AG04449 (cell line): ENCODE results near the gene RNF126.
A peak's percentile ranks its signal among the peaks of the same experiment; 100 is the strongest.
"Not testable (repeated sequence)": the region's sequence is repeated elsewhere in the genome, so short reads cannot be mapped to it uniquely, and the experiment has no call there.

Source experiments
- CTCF ChIA-PET: fragments of 350-600 bp; formaldehyde crosslinking; extraction: SDS; loops from one replicate; lab custom pipeline; 2021; ENCODE audit warnings: antibody characterized with exemption; lab: Yijun Ruan, JAX
- POLR2A ChIA-PET: fragments of 400-600, 350-600 bp; formaldehyde crosslinking; extraction: SDS; loops from one replicate; lab custom pipeline; 2020; ENCODE audit warnings: antibody characterized with exemption, inconsistent platforms; lab: Yijun Ruan, JAX
- DNase-seq: peaks from one replicate; pipeline ENCODE4 v3.0.0-alpha.2; 2010; ENCODE audit warnings: low read depth, low spot score
- H3K4me3 ChIP-seq: 2 replicates; pipeline ENCODE4 v1.5.1; 2011; ENCODE audit warnings: low read depth, mild to moderate bottlenecking, control low read depth, low read length
- TF ChIP-seq, protein P1 (sequence below): IDR thresholded peaks from one replicate; pipeline ENCODE4 v1.5.1; 2011; ENCODE audit warnings: mild to moderate bottlenecking, moderate library complexity, low read length, control low read depth, inconsistent platforms; ENCODE audit not compliant: insufficient read depth; ENCODE audit errors: missing control alignments

The RNF126 gene

DNA sequence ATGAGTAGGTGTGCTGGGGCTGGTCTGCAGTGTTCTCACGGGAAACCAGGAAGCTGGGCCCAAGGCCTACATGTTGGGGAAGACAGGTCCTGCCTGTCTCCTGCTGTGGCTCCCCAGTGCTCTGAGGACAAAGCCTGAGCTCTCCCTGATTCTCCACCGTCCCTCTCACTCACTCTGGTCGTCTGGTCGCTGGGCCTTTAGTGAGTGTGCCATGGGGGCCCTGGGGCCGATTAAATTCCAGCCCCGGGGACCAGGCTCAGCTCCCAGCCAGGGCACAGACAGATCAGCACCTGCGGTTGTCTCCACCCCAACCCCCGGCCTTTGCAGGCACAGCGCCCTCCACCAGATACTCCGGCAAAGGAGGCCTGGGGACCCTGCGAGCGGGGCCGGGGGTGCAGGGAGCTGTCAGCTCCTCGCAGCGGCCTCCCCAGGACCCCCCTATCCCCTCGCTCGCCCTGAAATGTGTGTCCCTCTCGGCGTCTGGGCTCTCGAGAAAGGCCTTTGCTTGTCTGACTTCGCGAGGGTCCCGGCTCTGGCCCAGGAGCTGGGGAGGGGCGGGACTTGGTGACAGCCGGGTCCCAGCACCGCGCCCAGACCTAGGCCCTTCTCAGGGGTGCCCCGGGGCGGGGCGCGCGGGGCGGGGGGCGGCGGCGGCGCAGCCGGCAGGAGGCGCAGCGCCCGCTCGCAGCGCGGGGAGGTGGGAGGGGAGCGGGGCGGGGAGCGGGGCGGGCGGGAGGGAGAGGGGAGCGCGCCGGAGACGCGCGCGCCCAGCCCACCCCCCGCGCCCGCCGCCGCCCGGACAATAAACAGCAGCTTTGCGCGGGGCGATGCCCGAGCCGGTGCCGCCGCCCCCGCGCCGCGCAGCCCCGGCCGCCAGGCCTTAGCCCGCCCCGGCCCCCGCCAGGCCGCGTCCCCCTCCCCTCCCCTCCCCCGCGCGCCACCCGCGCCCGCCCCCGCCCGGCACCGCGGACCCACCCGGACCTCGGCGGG lies 45.4 kb upstream of the RNF126 start, which contains the start of gene PALM:
TSS of gene PALM (plus strand) at position 782 of the 990 bp plus-strand sequence. CDS start 212 bp downstream, outside the sequence.
- no peak for DNase-seq
- POLR2A ChIA-PET: no interaction called here
- H3K4me3 ChIP-seq: peak within 1 kb of the TSS; percentile 42
- CTCF ChIA-PET: interaction anchor here (0.9 to 1.7 kb wide), 5 partner anchors 8 to 39 kb away, joined by 3 to 7 read pairs (median 4); no protein-coding TSS in a partner anchor
- TF ChIP-seq, protein P1, sequence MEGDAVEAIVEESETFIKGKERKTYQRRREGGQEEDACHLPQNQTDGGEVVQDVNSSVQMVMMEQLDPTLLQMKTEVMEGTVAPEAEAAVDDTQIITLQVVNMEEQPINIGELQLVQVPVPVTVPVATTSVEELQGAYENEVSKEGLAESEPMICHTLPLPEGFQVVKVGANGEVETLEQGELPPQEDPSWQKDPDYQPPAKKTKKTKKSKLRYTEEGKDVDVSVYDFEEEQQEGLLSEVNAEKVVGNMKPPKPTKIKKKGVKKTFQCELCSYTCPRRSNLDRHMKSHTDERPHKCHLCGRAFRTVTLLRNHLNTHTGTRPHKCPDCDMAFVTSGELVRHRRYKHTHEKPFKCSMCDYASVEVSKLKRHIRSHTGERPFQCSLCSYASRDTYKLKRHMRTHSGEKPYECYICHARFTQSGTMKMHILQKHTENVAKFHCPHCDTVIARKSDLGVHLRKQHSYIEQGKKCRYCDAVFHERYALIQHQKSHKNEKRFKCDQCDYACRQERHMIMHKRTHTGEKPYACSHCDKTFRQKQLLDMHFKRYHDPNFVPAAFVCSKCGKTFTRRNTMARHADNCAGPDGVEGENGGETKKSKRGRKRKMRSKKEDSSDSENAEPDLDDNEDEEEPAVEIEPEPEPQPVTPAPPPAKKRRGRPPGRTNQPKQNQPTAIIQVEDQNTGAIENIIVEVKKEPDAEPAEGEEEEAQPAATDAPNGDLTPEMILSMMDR: no peak

DNA sequence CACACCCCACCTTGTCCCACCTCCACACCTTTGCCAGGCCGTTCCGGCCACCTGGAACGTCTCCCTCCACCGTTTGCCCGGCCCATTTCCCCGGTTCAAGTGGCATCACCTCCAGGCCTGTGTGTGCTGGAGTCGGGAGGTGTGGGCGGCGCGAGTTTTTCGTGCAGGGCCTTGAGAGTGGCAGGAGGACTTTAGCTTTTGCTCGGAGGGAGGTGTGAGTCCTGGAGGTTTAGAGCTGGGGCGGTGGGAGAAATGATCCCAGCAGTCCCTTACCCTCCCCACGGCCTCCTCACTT lies 41.4 kb upstream of the RNF126 start:
- ChIA-PET POLR2A (no interaction called here), CTCF (interaction anchor here (0.5 kb wide), 1 partner anchor 15 kb away, joined by 3 read pairs; no protein-coding TSS in a partner anchor)
- DNase-seq: no peak
- H3K4me3 ChIP-seq: no peak overlapping the region
- TF ChIP-seq, protein P1: no peak

DNA sequence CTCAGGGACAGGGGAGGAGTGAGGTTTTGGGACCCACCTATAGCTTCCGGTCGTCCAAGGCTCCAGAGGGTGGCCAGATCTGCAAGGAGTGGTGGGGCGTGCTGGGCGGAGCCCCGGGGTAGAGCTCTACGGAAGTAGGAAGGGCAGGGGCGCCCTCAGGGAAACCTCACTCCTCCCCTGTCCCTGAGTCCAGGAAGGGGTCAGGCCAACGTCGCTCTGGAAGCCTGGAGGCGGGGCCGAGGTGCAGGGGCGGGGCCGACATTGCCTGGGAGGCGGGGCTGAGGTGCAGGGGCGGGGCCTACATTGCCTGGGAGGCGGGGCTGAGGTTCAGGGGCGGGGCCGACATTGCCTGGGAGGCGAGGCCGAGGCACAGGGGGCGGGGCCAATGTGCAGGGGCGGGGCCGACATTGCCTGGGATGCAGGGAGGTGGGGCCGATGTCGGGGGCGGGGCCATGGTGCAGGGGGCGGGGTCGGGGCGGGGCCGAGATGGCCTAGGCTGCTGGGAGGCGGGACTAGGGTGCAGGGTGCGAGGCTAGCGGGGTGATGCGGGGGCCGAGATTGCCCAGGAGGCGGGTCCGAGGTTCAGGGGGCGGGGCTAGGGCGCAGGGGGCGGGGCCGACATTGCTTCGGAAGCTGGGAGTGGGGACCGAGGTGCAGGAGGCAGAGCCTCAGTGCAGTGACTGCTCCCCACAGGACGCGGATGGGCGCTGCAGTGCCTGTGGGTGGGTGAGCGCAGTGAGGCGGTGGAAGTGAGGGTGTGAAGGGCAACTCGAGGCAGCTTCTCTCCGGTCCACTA lies 40.8 kb upstream of the RNF126 start:
- no peak overlapping the region for H3K4me3 ChIP-seq
- CTCF ChIA-PET: interaction anchor here (0.5 to 1.4 kb wide), 2 partner anchors 15 to 30 kb away, joined by 3 to 4 read pairs; no protein-coding TSS in a partner anchor
- no peak for DNase-seq
- POLR2A ChIA-PET: no interaction called here
- TF ChIP-seq, protein P1: no peak

DNA sequence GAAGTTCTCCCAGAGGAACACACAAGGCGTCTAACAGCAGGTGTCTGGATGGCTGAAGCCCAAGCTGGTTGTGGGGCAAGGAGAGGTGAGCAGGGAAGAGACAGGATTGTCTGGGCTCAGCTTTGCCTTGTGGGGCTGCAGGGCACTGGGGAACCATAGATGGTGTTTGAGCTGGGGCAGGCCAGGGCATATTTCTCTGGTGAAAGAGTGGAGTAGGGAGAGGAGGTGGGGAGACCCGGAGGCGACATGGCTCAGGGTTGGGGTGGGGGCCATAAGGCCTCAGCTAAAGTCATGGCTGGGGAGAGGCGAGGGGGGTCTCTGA lies 40.3 kb upstream of the RNF126 start:
- TF ChIP-seq, protein P1: no peak
- no peak overlapping the region for H3K4me3 ChIP-seq
- ChIA-PET CTCF (interaction anchor here (1.4 kb wide), 1 partner anchor 31 kb away, joined by 4 read pairs; no protein-coding TSS in a partner anchor), POLR2A (no interaction called here)
- DNase-seq: no peak

DNA sequence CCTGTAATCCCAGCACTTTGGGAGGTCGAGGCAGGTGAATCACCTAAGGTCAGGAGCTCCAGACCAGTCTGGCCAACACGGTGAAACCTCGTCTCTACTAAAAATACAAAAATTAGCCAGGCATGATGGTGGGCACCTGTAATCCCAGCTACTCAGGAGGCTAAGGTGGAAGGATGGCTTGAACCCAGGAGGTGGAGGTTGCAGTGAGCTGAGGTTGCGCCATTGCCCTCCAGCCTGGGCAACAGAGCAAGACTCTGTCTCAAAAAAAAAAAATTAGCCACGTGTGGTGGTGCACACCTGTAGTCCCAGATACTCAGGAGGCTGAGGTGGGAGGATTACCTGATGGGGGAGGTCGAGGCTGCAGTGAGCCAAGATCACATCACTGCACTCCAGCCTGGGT lies 39.8 kb upstream of the RNF126 start:
- H3K4me3 ChIP-seq, DNase-seq, POLR2A ChIA-PET: not testable (repeated sequence)
- CTCF ChIA-PET: interaction anchor here (1.4 kb wide), 1 partner anchor 31 kb away, joined by 4 read pairs; no protein-coding TSS in a partner anchor

DNA sequence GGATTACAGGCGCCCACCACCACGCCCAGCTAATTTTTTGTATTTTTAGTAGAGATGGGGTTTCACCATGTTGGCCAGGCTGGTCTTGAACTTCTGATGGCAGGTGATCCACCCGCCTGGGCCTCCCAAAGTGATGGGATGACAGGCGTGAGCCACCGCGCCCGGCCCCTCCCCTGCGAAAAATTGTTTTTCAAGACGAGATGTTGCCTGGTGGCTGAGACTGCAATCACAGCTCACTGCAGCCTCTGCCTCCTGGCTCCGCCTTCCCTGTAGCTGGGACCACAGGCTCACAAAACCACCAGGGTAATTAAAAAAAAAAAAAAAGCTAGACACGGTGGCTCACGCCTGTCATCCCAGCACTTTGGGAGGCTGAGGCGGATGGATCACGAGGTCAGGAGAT lies 36.9 kb upstream of the RNF126 start:
- H3K4me3 ChIP-seq, POLR2A ChIA-PET, CTCF ChIA-PET, DNase-seq: not testable (repeated sequence)

DNA sequence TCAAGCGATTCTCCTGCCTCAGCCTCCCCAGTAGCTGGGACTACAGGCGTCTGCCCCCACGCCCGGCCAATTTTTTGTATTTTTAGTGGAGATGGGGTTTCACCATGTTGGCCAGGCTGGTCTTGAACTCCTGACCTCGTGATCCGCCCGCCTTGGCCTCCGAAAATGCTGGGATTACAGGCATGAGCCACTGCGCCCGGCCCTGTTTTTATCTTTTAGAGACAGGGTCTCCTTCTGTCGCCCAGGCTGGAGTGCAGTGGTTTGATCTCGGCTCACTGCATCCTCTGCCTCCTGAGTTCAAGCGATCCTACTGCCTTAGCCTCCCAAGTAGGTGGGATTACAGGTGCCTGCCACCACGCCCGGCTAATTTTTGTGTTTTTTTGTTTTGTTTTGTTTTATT lies 35.5 kb upstream of the RNF126 start:
- POLR2A ChIA-PET, DNase-seq, H3K4me3 ChIP-seq: not testable (repeated sequence)
- CTCF ChIA-PET: interaction anchor here (1.1 kb wide), 1 partner anchor 10 kb away, joined by 3 read pairs; the partner anchor contains the start of gene PALM
